Activated CD8-positive, alpha-beta memory T cell treated with anti-CD3 and anti-CD28 coated beads, Interleukin-2, amount 50 U/mL, for 24 hours (primary cell): Measurements from ENCODE around the gene ANKRD13D.

Experiments
- DNase-seq: peaks from one replicate; pipeline ENCODE4 v3.0.0-alpha.2; 2020; ENCODE audit errors: extremely low read depth

The ANKRD13D gene

GRCh38 chr11:67273260-67273990 lies 15.7 kb upstream of the ANKRD13D start:
- DNase-seq = no peak

- no peak for DNase-seq
Measured at GRCh38 chr11:67274768-67275605, 14.1 kb upstream of the ANKRD13D start.

- DNase-seq = no peak
Measured at GRCh38 chr11:67275606-67276409, 13.3 kb upstream of the ANKRD13D start.

- DNase-seq = no peak
Measured at GRCh38 chr11:67276781-67277230, 12.3 kb upstream of the ANKRD13D start.

GRCh38 chr11:67277231-67277961 lies 11.7 kb upstream of the ANKRD13D start:
- peak; percentile 73 for DNase-seq

- no peak for DNase-seq
Measured at GRCh38 chr11:67278135-67278938, 10.8 kb upstream of the ANKRD13D start.

GRCh38 chr11:67278939-67279588 lies 10.0 kb upstream of the ANKRD13D start:
- no peak for DNase-seq

GRCh38 chr11:67279589-67280340 lies 9.3 kb upstream of the ANKRD13D start:
- no peak for DNase-seq

GRCh38 chr11:67280341-67280787 lies 8.7 kb upstream of the ANKRD13D start:
- no peak for DNase-seq

GRCh38 chr11:67280788-67281551 lies 8.1 kb upstream of the ANKRD13D start:
- no peak for DNase-seq

GRCh38 chr11:67281552-67282150 lies 7.5 kb upstream of the ANKRD13D start:
- no peak for DNase-seq

- no peak for DNase-seq
Measured at GRCh38 chr11:67282155-67282875, 6.8 kb upstream of the ANKRD13D start.

- no peak for DNase-seq
Measured at GRCh38 chr11:67282876-67283371, 6.2 kb upstream of the ANKRD13D start.

GRCh38 chr11:67283481-67283963 lies 5.6 kb upstream of the ANKRD13D start:
- DNase-seq = no peak

GRCh38 chr11:67284811-67285540 lies 4.1 kb upstream of the ANKRD13D start:
- no peak for DNase-seq
